Gastroesophageal sphincter (tissue), 4 donors: Measurements from ENCODE around the gene SMURF1. TPM values are rescaled to one million over a fixed set of nuclear protein-coding genes. Genes with fewer than 3 reads are reported as not detected.

Source experiments
- ATAC-seq: fragments of 150-250 bp; one replicate; pipeline ENCODE4 v1.9.1; 2016; ENCODE audit warnings: mild to moderate bottlenecking, moderate library complexity
- H3K27ac ChIP-seq, 4 donors: fragments of 200-600 bp; sonication (generic) in 3 of 4; 1 replicate in 3 of 4; 2 replicates in 1 of 4; pipeline ENCODE4 v1.5.1; 2016 to 2019
- H3K27me3 ChIP-seq: fragments of 200-600 bp; sonication (generic); one replicate; pipeline ENCODE4 v1.5.1; 2019
- H3K36me3 ChIP-seq, 2 donors: fragments of 200-600 bp; sonication (generic); one replicate each; pipeline ENCODE4 v1.5.1; 2019; ENCODE audit warnings: control low read depth in 1 of 2
- H3K4me1 ChIP-seq, 3 donors: fragments of 200-600 bp; sonication (generic); 1 replicate in 2 of 3; 2 replicates in 1 of 3; pipeline ENCODE4 v1.5.1; 2016 to 2019; ENCODE audit warnings: control low read depth in 2 of 3
- H3K4me3 ChIP-seq, 2 donors: fragments of 200-600 bp; sonication (generic); one replicate each; pipeline ENCODE4 v1.5.1; 2019; ENCODE audit warnings: mild to moderate bottlenecking in 1 of 2, moderate library complexity in 1 of 2
- H3K9me3 ChIP-seq, 3 donors: fragments of 200-600 bp; sonication (generic); one replicate each; pipeline ENCODE4 v1.5.1; 2017 to 2019; ENCODE audit warnings: control low read depth in 2 of 3
- EP300 ChIP-seq: sonication (generic); formaldehyde crosslinking; IDR thresholded peaks from one replicate; pipeline ENCODE4 v1.6.1; 2017; ENCODE audit warnings: antibody characterized with exemption, mild to moderate bottlenecking
- POLR2A ChIP-seq, 2 donors: fragments of 450-650 bp; IDR thresholded peaks; one replicate each; pipeline ENCODE4 v1.6.1; 2017; ENCODE audit warnings: antibody characterized with exemption in 2 of 2, mild to moderate bottlenecking in 2 of 2, moderate library complexity in 1 of 2
- POLR2AphosphoS5 ChIP-seq: sonication (generic); formaldehyde crosslinking; IDR thresholded peaks from one replicate; pipeline ENCODE4 v1.6.1; 2017; ENCODE audit warnings: antibody characterized with exemption
- WGBS, 2 donors: methylation state at CpG; one replicate each; pipeline ENCODE4 v1.1.5; 2018; ENCODE audit warnings: low coverage in 1 of 2; 5-methylcytosine and 5-hydroxymethylcytosine counted together
- total RNA-seq, 4 donors: library from RNA; depleted of rRNA; stranded (reverse); fragments of >200 nt; gene quantifications; one replicate each; pipeline ENCODE4 v1.1.0, GENCODE V29; 2016
- TF ChIP-seq, protein P1 (sequence below), 4 experiments: fragments of 200-600 bp in 2 of 4; fragments of 450-650 bp in 2 of 4; sonication (generic) in 1 of 4; IDR thresholded peaks; one replicate each; pipeline ENCODE4 v1.5.1; 2017 to 2019; ENCODE audit warnings: antibody characterized with exemption in 4 of 4, mild to moderate bottlenecking in 2 of 4, moderate library complexity in 2 of 4

The SMURF1 gene
- total RNA-seq, 4 donors from 2014 or later, result 20.1 to 26.2 (median 21.9) TPM

GRCh38 chr7:99098286-99098823 lies 45.6 kb downstream of the SMURF1 start:
- Histone ChIP-seq H3K9me3 (no peaks in the 10 kb centered on the region), H3K4me1 (peaks cover 0 to 38% (median 5%) of the 10 kb centered on the region in 3 donors), H3K27ac (peak overlapping the region in 3 of 4 donors; percentile 29 to 57 (median 32)), H3K36me3 (no peaks in the 10 kb centered on the region), H3K27me3 (no peaks in the 10 kb centered on the region), H3K4me3 (no peak overlapping the region)
- WGBS, 2 donors, result 85 to 90% methylated on average over 3 of the region's 3 CpGs
- TF ChIP-seq, protein P1, sequence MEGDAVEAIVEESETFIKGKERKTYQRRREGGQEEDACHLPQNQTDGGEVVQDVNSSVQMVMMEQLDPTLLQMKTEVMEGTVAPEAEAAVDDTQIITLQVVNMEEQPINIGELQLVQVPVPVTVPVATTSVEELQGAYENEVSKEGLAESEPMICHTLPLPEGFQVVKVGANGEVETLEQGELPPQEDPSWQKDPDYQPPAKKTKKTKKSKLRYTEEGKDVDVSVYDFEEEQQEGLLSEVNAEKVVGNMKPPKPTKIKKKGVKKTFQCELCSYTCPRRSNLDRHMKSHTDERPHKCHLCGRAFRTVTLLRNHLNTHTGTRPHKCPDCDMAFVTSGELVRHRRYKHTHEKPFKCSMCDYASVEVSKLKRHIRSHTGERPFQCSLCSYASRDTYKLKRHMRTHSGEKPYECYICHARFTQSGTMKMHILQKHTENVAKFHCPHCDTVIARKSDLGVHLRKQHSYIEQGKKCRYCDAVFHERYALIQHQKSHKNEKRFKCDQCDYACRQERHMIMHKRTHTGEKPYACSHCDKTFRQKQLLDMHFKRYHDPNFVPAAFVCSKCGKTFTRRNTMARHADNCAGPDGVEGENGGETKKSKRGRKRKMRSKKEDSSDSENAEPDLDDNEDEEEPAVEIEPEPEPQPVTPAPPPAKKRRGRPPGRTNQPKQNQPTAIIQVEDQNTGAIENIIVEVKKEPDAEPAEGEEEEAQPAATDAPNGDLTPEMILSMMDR (IDR thresholded peaks at IDR 0.05), result no peak
- no peak for TF ChIP-seq EP300
- TF ChIP-seq POLR2A (IDR thresholded peaks at IDR 0.05), result no peak
- no peak for TF ChIP-seq POLR2AphosphoS5
- ATAC-seq, result no peak

DNA sequence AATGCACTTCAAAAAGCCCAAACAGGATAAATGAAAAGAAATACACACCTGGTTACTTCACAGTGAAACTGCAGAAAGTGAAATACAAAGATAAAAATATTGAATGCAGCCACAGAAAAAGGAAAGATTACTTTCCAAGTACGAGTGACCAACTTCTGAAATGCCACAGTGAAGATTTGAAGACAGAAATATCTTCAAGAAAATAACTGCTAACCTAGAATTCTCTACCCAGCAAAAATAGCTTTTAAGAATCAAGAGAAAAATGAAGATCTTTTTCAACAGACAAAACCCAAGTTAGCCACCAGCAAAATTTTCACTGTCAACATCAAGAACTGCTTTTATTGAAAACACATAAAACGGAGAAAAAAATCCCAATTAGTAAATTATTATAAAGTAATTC lies 46.2 kb downstream of the SMURF1 start:
- H3K4me3 ChIP-seq, result no peak overlapping the region
- TF ChIP-seq, protein P1 (IDR thresholded peaks at IDR 0.05), result no peak
- no peak for TF ChIP-seq POLR2A (IDR thresholded peaks at IDR 0.05)
- TF ChIP-seq EP300, result no peak
- TF ChIP-seq POLR2AphosphoS5, result no peak
- peaks cover 0 to 32% (median 5%) of the 10 kb centered on the region in 3 donors for H3K4me1 ChIP-seq
- 85 to 100% methylated on average over 2 of the region's 2 CpGs for WGBS, 2 donors
- no peaks in the 10 kb centered on the region for H3K9me3 ChIP-seq
- H3K27me3 ChIP-seq, result no peaks in the 10 kb centered on the region
- no peak for ATAC-seq
- H3K36me3 ChIP-seq, result no peaks in the 10 kb centered on the region
- H3K27ac ChIP-seq, result peak overlapping the region in 1 of 4 donors; percentile 57

DNA sequence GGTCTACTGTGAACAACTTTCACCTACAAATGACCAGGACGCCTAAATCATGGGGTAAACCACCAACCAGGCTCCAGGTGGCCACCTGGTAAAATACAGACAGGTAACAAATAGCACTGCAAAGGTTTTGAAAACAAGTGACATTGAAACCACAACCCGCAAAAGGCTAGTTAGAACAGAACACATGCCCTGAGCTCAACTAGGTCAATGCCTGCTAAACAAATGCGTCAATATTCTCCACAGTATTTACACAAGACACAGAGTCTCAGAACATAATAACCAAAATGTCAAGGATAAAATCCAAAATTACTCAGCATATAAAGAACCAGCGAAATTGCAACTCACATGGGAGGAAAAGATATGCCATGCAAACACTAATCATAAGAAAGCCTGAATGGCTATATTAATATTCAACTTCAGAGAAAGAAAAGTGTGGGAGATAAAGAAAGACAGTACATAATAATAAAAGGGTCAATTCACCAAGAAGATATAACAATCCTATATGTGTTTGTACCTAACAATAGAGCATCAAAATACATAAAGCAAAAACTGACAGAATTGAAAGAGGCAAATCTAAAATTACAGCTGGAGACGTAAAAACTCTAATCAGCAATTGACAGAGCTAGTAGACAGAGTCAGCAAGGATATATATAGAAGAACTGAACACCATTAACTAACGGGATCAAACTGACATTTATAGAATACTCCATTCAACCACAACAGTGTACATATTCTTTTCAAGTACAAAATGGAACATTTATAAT lies 47.6 kb downstream of the SMURF1 start:
- WGBS, 2 donors, result 56 to 63% methylated on average over 4 to 6 of the region's 6 CpGs
- H3K4me3 ChIP-seq, result no peak overlapping the region
- peak overlapping the region; percentile 70 to 75 (median 72) for H3K27ac ChIP-seq
- no peaks in the 10 kb centered on the region for H3K36me3 ChIP-seq
- H3K9me3 ChIP-seq, result no peaks in the 10 kb centered on the region
- peaks cover 0 to 36% (median 5%) of the 10 kb centered on the region in 3 donors for H3K4me1 ChIP-seq
- ATAC-seq, result peak; percentile 67
- TF ChIP-seq POLR2AphosphoS5, result peak; percentile 74
- TF ChIP-seq EP300, result no peak
- no peaks in the 10 kb centered on the region for H3K27me3 ChIP-seq

DNA sequence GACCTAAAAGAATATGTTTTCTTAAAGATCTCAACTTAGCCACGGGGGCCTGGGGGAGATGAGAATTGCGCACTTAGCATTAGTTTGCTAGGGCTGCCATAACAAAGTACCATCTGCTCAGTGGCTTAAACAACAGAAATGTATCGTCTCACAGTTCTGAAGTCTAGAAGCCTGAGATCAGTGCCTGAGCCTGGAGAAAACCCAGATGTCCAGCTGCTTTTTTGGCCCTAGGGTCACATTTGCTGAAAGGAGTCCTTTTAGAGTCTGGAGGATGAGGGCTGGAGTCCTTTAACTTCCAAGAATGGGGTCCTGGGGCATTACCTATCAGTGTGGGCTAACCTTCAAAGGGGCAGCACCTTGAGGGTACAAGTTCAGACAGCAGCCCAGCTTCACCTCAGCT lies 48.2 kb downstream of the SMURF1 start:
- peaks cover 0 to 42% (median 5%) of the 10 kb centered on the region in 3 donors for H3K4me1 ChIP-seq
- H3K9me3 ChIP-seq, result no peaks in the 10 kb centered on the region
- H3K36me3 ChIP-seq, result no peaks in the 10 kb centered on the region
- H3K27me3 ChIP-seq, result no peaks in the 10 kb centered on the region
- H3K27ac ChIP-seq, result peak overlapping the region; percentile 70 to 75 (median 72)
- WGBS, 2 donors, result 10% methylated on average over 2 of the region's 3 CpGs; no CpG with 5 or more reads in 1 of the 2 donors
- TF ChIP-seq, protein P1 (IDR thresholded peaks at IDR 0.05), result no peak
- no peak for TF ChIP-seq EP300
- no peak for TF ChIP-seq POLR2A (IDR thresholded peaks at IDR 0.05)
- no peak for TF ChIP-seq POLR2AphosphoS5
- no peak overlapping the region for H3K4me3 ChIP-seq
- peak; percentile 46 for ATAC-seq

DNA sequence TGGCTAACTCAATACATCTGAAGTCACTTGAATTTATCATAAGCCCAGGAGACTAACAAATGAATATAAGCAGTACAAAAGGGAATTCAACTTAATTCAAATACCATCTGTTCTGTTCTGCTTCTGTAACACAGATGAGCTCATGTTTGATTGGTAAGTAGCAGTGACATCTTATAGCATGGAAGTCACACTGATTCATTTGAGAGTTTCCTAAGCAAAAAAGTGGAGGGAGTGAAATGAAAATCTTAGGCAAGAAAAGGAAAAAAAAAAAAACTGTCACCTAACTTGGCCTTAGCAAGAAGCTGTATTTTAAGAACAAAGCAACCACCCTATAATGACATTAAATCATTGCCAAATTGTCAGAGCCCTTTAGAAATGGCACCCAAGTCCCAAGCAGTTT lies 49.5 kb downstream of the SMURF1 start:
- H3K27me3 ChIP-seq, result no peaks in the 10 kb centered on the region
- no peak for ATAC-seq
- H3K27ac ChIP-seq, result peak overlapping the region in 1 of 4 donors; percentile 75
- H3K9me3 ChIP-seq, result no peaks in the 10 kb centered on the region
- H3K36me3 ChIP-seq, result no peaks in the 10 kb centered on the region
- no peak overlapping the region for H3K4me3 ChIP-seq
- H3K4me1 ChIP-seq, result peaks cover 0 to 53% (median 5%) of the 10 kb centered on the region in 3 donors
- TF ChIP-seq, protein P1 (IDR thresholded peaks at IDR 0.05), result no peak
- TF ChIP-seq POLR2A (IDR thresholded peaks at IDR 0.05), result no peak
- no peak for TF ChIP-seq POLR2AphosphoS5
- no peak for TF ChIP-seq EP300
